NT2/D1 (cell line): ENCODE data around the gene RNU1-3.
"Not testable (repeated sequence)": the region's sequence is repeated elsewhere in the genome, so short reads cannot be mapped to it uniquely, and the experiment has no call there.

ENCODE experiments used
- DNase-seq: peaks from one replicate; pipeline ENCODE4 v3.0.0-alpha.2; 2011; ENCODE audit warnings: low read depth, low spot score
- H3K27me3 ChIP-seq: 2 replicates; pipeline ENCODE4 v1.6.0; 2011; ENCODE audit warnings: mild to moderate bottlenecking; ENCODE audit not compliant: insufficient read length, insufficient read depth
- H3K36me3 ChIP-seq: 2 replicates; pipeline ENCODE4 v1.6.1; 2011; ENCODE audit warnings: mild to moderate bottlenecking, low read length, mixed read lengths; ENCODE audit not compliant: insufficient read depth, insufficient read length
- H3K4me1 ChIP-seq: 2 replicates; pipeline ENCODE4 v1.5.1; 2011; ENCODE audit not compliant: insufficient read depth, insufficient read length
- H3K4me3 ChIP-seq: 2 replicates; pipeline ENCODE4 v1.5.1; 2011; ENCODE audit warnings: low read depth; ENCODE audit not compliant: insufficient read length
- H3K9ac ChIP-seq: 2 replicates; pipeline ENCODE4 v1.6.0; 2011; ENCODE audit warnings: low read depth; ENCODE audit not compliant: insufficient read length
- H3K9me3 ChIP-seq: 2 replicates; pipeline ENCODE4 v1.5.1; 2011; ENCODE audit warnings: mild to moderate bottlenecking, low read length; ENCODE audit not compliant: insufficient read depth
- SUZ12 ChIP-seq: IDR thresholded peaks from 2 replicates; pipeline ENCODE4 v1.6.1; 2011; ENCODE audit not compliant: insufficient read length, insufficient read depth; ENCODE audit errors: extremely low read depth
- YY1 ChIP-seq: IDR thresholded peaks from 2 replicates; pipeline ENCODE4 v1.6.1; 2011; ENCODE audit not compliant: insufficient read length, insufficient read depth
- ZNF274 ChIP-seq: IDR thresholded peaks from 2 replicates; pipeline ENCODE4 v1.6.1; 2011; ENCODE audit warnings: mild to moderate bottlenecking, low read depth, low read length

Gene RNU1-3

GRCh38 chr1:16677552-16678431, 11.0 kb upstream of the RNU1-3 start:
- Histone ChIP-seq H3K4me3 (no peak overlapping the region), H3K9me3 (no peaks in the 10 kb centered on the region), H3K4me1 (no peaks in the 10 kb centered on the region), H3K36me3 (no peaks in the 10 kb centered on the region), H3K27me3 (no peaks in the 10 kb centered on the region), H3K9ac (no peak overlapping the region)
- TF ChIP-seq YY1 (no peak), SUZ12 (no peak), ZNF274 (no peak)
- peak; percentile 2 for DNase-seq

GRCh38 chr1:16676661-16677523, 10.1 kb upstream of the RNU1-3 start:
- H3K9ac ChIP-seq, DNase-seq, H3K4me1 ChIP-seq, H3K27me3 ChIP-seq, H3K9me3 ChIP-seq, H3K4me3 ChIP-seq, H3K36me3 ChIP-seq: not testable (repeated sequence)

GRCh38 chr1:16675118-16675510, 8.4 kb upstream of the RNU1-3 start:
- H3K27me3 ChIP-seq, H3K9me3 ChIP-seq, H3K4me1 ChIP-seq, DNase-seq, H3K4me3 ChIP-seq, H3K9ac ChIP-seq, H3K36me3 ChIP-seq: not testable (repeated sequence)

GRCh38 chr1:16673976-16674375, 7.2 kb upstream of the RNU1-3 start:
- H3K9me3 ChIP-seq, H3K27me3 ChIP-seq, H3K4me3 ChIP-seq, H3K36me3 ChIP-seq, H3K4me1 ChIP-seq, H3K9ac ChIP-seq, DNase-seq: not testable (repeated sequence)

- H3K4me1 ChIP-seq, H3K9me3 ChIP-seq, H3K4me3 ChIP-seq, H3K9ac ChIP-seq, H3K27me3 ChIP-seq, H3K36me3 ChIP-seq, DNase-seq: not testable (repeated sequence)
These were observed 912 bp downstream of the RNU1-3 start for GRCh38 chr1:16665836-16666235.

- H3K9me3 ChIP-seq, H3K36me3 ChIP-seq, H3K4me1 ChIP-seq, H3K27me3 ChIP-seq, H3K4me3 ChIP-seq, DNase-seq, H3K9ac ChIP-seq: not testable (repeated sequence)
These were observed 8.5 kb downstream of the RNU1-3 start for GRCh38 chr1:16658234-16658633.

- DNase-seq, H3K4me1 ChIP-seq, H3K9ac ChIP-seq, H3K27me3 ChIP-seq, H3K36me3 ChIP-seq, H3K9me3 ChIP-seq, H3K4me3 ChIP-seq: not testable (repeated sequence)
These were observed 9.6 kb downstream of the RNU1-3 start for GRCh38 chr1:16656981-16657683.

GRCh38 chr1:16656574-16656973, 10.2 kb downstream of the RNU1-3 start:
- not testable (repeated sequence) for H3K36me3 ChIP-seq, H3K4me3 ChIP-seq, H3K27me3 ChIP-seq, H3K9me3 ChIP-seq, H3K4me1 ChIP-seq, H3K9ac ChIP-seq, DNase-seq

- H3K9me3 ChIP-seq, H3K36me3 ChIP-seq, H3K4me3 ChIP-seq, H3K9ac ChIP-seq, H3K4me1 ChIP-seq, DNase-seq, H3K27me3 ChIP-seq: not testable (repeated sequence)
These were observed 15.2 kb downstream of the RNU1-3 start for GRCh38 chr1:16651560-16651959.

- not testable (repeated sequence) for H3K36me3 ChIP-seq, H3K4me1 ChIP-seq, DNase-seq, H3K9ac ChIP-seq, H3K4me3 ChIP-seq, H3K27me3 ChIP-seq, H3K9me3 ChIP-seq
These were observed 16.8 kb downstream of the RNU1-3 start for GRCh38 chr1:16649960-16650359.

GRCh38 chr1:16649390-16649789, 17.4 kb downstream of the RNU1-3 start:
- H3K9ac ChIP-seq, H3K9me3 ChIP-seq, H3K36me3 ChIP-seq, H3K4me1 ChIP-seq, H3K27me3 ChIP-seq, H3K4me3 ChIP-seq, DNase-seq: not testable (repeated sequence)
